ENCODE data around the gene SPOCK1. TPM values are rescaled to one million over a fixed set of nuclear protein-coding genes. Genes with fewer than 3 reads are reported as not detected.
"Not testable (repeated sequence)": the region's sequence is repeated elsewhere in the genome, so short reads cannot be mapped to it uniquely, and the experiment has no call there.

The SPOCK1 gene
- total RNA-seq, 4 donors from 2014 or later = 46.5 to 52.7 (median 51.4) TPM

GRCh38 chr5:137233726-137234125, 265.4 kb downstream of the SPOCK1 start:
- no peaks in the 10 kb centered on the region for H3K36me3 ChIP-seq
- no peak overlapping the region for H3K27ac ChIP-seq
- no peak for ATAC-seq
- H3K9me3 ChIP-seq = no peaks in the 10 kb centered on the region
- no peak overlapping the region for H3K4me3 ChIP-seq
- WGBS, 2 donors (ENCODE audit: low coverage in 1 of 2) = 71 to 100% methylated on average over 1 of the region's 1 CpG
- no peaks in the 10 kb centered on the region for H3K4me1 ChIP-seq
- TF ChIP-seq EP300 (IDR thresholded peaks at IDR 0.05) (no peak), CTCF (IDR thresholded peaks at IDR 0.05) (no peak), POLR2A (IDR thresholded peaks at IDR 0.05) (no peak), POLR2AphosphoS5 (IDR thresholded peaks at IDR 0.05) (no peak)
- no peaks in the 10 kb centered on the region for H3K27me3 ChIP-seq

GRCh38 chr5:137233304-137233703, 265.8 kb downstream of the SPOCK1 start:
- H3K27me3 ChIP-seq, H3K36me3 ChIP-seq, H3K27ac ChIP-seq, H3K4me3 ChIP-seq, H3K9me3 ChIP-seq, ATAC-seq, H3K4me1 ChIP-seq: not testable (repeated sequence)
- 80 to 92% methylated on average over 1 of the region's 1 CpG for WGBS, 2 donors (ENCODE audit: low coverage in 1 of 2)

- H3K4me1 ChIP-seq = no peaks in the 10 kb centered on the region
- H3K27me3 ChIP-seq = no peaks in the 10 kb centered on the region
- no peaks in the 10 kb centered on the region for H3K36me3 ChIP-seq
- TF ChIP-seq EP300 (IDR thresholded peaks at IDR 0.05) = no peak
- no peak for TF ChIP-seq CTCF (IDR thresholded peaks at IDR 0.05)
- TF ChIP-seq POLR2A (IDR thresholded peaks at IDR 0.05) = no peak
- TF ChIP-seq POLR2AphosphoS5 (IDR thresholded peaks at IDR 0.05) = no peak
- no peaks in the 10 kb centered on the region for H3K9me3 ChIP-seq
- ATAC-seq = no peak
- no peak overlapping the region for H3K4me3 ChIP-seq
- H3K27ac ChIP-seq = no peak overlapping the region
Measured at GRCh38 chr5:137231540-137231939, 267.6 kb downstream of the SPOCK1 start.

GRCh38 chr5:137228816-137229215, 270.3 kb downstream of the SPOCK1 start:
- ATAC-seq = no peak
- WGBS, 2 donors (ENCODE audit: low coverage in 1 of 2) = 91 to 96% methylated on average over 2 to 4 of the region's 4 CpGs
- Histone ChIP-seq H3K27ac (no peak overlapping the region), H3K27me3 (no peaks in the 10 kb centered on the region), H3K4me3 (no peak overlapping the region), H3K9me3 (no peaks in the 10 kb centered on the region), H3K4me1 (peaks cover 0 to 6% (median 0%) of the 10 kb centered on the region in 3 donors), H3K36me3 (no peaks in the 10 kb centered on the region)
- TF ChIP-seq POLR2A (IDR thresholded peaks at IDR 0.05) (no peak), POLR2AphosphoS5 (IDR thresholded peaks at IDR 0.05) (no peak), CTCF (IDR thresholded peaks at IDR 0.05) (no peak), EP300 (IDR thresholded peaks at IDR 0.05) (no peak)

- H3K4me1 ChIP-seq = peaks cover 0 to 6% (median 0%) of the 10 kb centered on the region in 3 donors
- ATAC-seq = no peak
- no peak overlapping the region for H3K4me3 ChIP-seq
- no peaks in the 10 kb centered on the region for H3K9me3 ChIP-seq
- TF ChIP-seq POLR2A (IDR thresholded peaks at IDR 0.05) (no peak), POLR2AphosphoS5 (IDR thresholded peaks at IDR 0.05) (no peak), EP300 (IDR thresholded peaks at IDR 0.05) (no peak), CTCF (IDR thresholded peaks at IDR 0.05) (no peak)
- no peaks in the 10 kb centered on the region for H3K27me3 ChIP-seq
- WGBS, 2 donors (ENCODE audit: low coverage in 1 of 2) = 53 to 60% methylated on average over 2 to 3 of the region's 3 CpGs
- H3K27ac ChIP-seq = no peak overlapping the region
- no peaks in the 10 kb centered on the region for H3K36me3 ChIP-seq
Measured at GRCh38 chr5:137226081-137226480, 273.0 kb downstream of the SPOCK1 start.
